NCI-H2029 (cell line): Measurements from ENCODE around the gene ILDR1.

ENCODE experiments used
- DNase-seq: peaks from one replicate; lab custom pipeline; 2025; lab: John Stamatoyannopoulos, UW

The ILDR1 gene

DNA sequence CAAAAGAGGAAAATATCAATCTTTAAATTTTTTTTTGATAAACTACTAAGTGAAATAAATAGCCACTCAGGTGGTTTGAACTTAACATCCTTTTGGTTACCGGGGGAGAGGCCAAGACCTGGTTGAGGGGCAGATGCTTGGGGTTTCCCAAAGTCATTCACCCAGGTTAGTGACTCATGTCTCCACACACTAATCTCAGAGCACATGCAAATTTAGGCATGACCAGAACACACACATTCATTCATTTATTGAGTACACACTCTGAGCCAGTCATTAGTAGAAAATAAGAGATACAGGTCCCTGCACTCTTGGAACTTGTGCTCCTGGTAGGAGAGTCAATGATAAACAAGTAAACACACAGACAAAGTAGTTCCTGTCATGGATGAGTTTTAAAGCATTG lies 7.3 kb downstream of the ILDR1 start:
- DNase-seq: no peak

DNA sequence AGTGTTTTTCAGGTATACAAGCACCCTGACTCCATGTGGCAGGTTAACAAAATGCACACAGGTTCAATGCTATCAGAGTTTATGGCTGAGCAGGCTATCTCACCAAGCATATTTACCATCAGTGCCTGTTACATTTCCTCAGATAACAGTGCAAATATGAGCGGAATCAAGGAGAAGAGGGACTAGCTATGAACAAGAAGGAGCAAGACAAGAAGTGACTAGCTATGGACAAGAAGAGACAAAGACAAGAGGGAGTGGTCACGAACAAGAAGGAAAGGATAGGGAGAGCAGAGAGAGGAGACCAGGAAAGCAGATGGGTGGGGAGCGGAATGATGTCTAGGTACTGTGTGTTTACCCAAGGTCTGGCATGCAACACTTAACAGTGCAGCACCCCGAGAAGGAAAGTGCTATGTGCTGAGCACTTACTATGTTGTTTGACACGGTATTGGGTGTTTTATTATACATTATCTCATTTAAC lies 8.6 kb downstream of the ILDR1 start:
- no peak for DNase-seq

DNA sequence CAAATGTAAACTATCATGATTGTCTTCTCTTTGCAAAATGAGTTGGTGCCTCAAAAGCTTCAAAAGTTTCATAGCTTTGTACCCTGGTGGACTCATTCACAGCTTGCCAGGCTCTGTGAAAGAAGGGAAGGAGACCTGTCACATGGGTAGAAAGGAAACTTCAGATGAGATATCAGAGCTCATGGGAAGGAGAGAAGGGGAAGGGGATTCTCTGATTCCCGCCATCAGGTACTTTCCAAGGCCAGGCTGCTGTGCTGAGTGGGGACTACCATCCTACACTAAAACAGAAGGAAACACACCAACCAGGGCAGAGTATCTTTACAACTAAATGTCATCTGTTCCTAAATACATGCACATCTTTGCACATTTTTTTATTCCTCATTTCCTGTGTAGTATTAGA lies 9.2 kb downstream of the ILDR1 start:
- no peak for DNase-seq

DNA sequence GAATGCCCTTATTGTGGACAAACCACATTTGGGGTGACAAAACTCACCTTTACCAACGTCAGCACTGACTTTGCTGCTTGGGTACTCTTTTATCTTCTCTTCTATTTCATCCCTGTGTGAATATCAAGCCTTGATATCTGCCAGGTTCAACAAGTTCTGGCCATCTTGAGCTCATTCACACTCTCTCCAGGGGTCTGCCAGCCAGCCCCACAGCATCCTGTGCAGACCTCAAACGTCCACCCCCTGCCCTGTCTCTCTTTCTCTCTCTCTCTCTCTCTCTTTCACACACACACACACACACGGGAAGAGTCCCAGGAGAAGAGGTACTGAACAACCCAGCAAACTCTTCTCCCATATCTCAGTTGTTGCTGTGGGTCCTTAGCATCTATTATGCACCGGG lies 10.7 kb downstream of the ILDR1 start:
- DNase-seq: no peak

DNA sequence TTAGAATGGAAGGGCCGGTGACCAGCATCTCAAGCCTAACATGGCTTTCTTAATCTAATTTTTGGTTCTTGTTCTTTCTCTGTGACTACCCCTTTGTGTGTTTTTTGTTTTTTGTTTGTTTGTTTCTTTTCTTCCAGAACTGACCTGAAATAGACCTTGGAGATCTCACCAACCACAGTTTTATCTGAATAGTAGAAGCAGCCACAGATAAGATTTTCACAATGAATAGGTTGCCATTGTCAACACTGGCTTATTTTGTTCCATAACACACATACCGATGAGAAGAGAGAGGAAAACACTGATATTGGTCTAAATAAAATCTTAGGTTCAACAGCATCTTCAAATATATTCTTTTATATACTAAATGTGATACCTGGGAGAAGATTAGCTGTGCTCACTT lies 11.5 kb downstream of the ILDR1 start:
- no peak for DNase-seq

DNA sequence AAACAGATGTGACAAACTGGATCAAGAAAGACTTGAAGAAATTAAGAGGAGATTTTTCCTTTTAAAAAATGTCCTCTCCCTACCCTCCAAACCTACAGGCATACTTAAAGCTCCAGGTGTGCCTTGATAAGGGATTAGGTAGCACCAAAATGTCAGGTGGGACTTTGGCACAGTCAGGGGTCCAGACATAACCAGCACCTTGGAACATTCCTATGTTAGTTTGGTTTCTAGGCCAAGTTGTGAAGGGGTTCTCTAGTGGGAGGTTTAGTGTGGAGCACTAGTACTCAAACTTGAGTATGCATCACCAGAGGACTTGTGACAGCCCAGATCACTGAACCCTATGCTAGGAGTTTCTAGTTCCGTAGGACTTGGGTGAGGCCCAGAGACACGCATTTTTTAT lies 13.9 kb downstream of the ILDR1 start:
- no peak for DNase-seq

DNA sequence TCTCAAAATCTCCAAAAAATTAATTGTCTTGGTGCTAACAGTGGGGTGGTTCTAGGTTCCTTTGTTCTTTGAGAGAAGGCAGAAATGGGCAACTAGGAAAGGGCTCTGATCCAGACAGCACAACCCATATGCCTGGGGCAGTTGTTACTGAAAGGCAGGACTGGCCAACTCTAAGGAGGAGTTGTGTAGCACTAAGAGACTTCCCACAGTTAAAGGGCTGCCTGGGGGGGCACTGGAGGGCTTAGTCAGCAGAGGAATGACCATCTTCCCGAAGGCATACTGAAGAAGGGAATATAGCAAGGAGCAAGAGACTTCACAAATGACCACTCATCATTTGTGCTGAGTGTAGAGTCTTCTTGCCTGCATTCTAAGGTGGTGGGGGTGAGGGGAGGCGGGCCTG lies 15.8 kb downstream of the ILDR1 start:
- no peak for DNase-seq

DNA sequence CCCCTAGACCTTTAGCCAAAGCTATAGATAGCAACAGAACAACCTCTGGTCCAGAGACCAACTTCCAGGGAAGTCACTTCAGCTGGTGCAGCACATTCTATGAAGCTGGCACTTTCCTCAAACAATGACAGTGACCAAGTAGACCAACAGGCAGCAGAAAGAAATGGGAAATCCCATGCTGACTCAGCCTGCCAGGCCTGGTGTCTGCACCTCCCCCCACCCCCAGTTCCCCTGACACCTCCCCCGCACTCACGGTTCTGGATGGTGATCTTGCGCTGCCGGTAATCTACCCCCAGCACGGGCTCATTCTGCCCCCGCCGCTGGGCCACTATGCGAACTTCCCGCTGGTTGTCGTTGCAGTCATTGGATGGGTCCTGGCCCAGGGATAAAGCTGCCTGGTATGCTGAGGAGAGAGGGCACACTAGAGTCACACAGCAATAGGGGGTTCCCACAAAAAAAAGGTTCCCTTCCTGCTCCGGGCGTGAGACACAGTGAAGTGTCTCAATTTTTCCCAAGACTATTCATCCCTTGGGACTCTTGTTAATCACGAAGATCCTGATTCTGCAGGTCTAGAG lies 17.0 kb downstream of the ILDR1 start:
- DNase-seq: no peak

DNA sequence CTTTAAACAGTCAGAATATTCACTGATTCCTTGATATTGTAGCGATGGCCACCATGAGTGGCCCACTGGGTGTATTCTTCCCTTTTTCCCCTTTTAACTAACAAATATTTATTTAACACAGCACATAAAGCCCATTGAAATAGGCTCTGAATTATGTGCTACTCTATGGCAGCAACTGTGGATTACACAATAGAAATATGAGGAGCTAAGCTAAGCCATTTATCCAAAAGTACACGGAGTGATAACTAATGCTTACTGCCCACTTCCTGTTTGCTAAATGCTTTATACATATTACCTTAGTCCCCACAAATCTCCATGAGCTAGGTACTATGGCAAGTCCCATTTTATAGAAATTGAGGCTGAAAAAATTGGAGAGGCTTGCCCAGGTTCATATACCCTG lies 17.9 kb downstream of the ILDR1 start:
- peak; percentile 70 for DNase-seq

DNA sequence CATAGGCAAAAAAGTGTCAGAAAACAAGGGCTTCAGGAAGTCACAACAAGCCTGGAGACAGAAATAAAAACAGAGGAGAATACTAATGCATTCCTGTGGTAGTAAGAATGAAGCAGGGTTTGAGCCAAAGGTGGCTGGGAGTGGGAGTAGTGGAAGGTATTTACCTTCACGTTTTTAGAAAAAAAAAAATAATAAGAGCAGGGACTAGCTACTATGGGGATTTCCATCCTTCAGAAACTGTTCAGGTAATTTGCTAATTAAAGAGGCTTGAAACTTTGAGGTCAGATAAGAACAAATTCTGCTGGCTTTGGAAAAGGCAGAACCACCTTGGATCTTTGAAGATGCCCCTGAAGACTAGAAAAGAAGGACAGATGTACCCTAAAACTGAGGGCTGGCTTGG lies 18.4 kb downstream of the ILDR1 start:
- DNase-seq: no peak

DNA sequence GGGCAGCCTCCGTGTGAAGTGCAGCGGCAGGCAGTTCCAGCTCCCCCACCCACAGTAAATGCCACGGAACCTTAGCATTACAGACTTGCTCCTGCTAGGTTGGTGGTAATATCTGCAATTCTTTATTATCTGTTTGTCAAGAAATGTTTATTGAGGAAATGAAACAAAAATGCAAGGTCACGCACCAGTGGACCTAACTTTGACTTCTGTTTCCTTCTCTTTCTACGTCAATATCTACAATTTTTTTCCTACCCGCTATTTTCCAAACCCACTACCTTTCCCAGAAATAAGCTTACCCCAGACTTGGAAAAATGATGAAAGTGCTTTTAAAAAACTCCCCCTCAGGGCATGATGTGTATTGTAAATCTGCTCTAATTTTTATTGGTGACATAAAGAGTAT lies 18.9 kb downstream of the ILDR1 start:
- no peak for DNase-seq

DNA sequence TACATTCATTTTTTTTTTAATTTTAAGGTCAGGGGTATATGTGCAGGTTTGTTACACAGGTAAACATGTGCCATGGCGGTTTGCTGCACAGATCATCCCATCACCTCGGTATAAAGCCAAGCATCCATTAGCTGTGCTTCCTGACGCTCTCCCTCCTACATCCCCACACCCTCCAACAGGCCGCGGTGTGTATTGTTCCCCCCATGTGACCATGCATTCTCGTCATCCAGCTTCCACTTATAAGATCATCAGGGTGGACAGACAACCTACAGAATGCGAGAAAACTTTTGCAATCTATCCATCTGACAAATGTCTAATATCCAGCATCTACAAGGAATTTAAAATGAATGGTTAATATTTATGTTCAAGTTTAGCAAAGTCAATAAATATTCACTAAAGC lies 19.4 kb downstream of the ILDR1 start:
- no peak for DNase-seq

DNA sequence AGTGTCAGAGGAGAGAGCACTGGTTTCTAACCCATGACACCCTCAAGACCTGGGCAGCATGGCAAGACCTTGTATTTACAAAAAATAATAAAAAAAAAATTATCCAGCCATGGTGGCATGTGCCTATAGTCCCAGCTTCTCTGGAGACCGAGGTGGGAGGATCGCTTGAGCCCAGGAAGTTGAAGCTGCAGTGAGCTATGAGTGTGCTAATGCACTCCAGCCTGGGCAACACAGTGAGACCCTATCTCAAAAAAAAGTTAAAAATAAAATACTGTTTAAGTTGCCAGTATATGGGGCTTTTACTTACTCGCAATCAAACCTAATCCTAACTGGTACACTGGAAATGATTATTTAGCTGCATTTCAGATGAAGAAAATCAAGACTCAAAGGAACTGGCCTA lies 20.2 kb downstream of the ILDR1 start:
- no peak for DNase-seq

DNA sequence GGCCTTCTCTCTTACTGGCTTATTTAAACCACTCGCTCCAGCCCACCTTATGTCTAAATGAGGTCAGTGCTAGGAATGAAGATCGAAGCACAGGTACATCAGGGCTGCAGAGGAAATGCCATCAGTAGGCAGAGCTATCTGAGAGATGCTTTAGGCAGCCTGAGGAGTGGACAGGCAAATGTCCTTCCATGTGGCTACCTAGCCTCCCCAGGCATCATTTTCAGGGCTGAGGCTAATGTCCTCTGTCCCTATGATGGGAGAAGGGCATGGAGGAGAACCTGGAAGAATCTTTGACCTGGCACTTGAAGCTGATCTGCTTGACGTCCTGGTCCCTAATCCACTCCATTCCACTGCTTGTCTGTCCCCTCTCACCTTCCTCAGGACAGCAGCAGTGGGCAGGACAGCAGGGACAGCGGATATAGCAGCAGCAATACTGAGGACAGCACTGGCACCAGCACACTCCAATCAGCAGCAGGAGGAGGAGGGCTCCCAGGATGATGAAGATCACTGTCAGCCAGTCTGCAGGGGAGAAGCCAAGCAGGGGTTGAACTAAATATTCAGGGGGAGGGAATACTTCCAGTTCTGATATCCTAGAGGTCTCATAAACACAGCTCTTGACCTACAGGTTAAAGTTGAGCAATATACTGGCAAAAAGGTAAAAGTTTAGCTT lies 21.0 kb downstream of the ILDR1 start:
- no peak for DNase-seq

DNA sequence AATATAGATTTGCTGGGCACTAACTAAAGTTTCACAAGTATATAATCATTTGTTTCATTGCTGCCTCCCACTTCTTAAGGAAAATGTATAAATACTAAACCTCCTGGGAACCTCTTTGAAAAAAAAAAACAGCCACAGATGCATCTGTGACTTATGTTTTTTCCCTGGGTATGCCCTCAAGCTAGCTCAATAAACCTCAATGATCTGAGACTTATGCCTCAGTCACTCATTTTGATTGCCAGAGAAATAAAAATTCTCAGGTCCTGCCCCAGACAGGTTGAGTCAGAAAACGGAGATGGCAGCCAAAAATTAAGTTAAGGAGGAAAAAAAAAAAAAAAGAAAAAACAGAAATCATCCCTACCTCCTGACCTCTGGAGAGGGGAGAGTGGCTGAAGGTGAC lies 22.1 kb downstream of the ILDR1 start:
- DNase-seq: no peak

DNA sequence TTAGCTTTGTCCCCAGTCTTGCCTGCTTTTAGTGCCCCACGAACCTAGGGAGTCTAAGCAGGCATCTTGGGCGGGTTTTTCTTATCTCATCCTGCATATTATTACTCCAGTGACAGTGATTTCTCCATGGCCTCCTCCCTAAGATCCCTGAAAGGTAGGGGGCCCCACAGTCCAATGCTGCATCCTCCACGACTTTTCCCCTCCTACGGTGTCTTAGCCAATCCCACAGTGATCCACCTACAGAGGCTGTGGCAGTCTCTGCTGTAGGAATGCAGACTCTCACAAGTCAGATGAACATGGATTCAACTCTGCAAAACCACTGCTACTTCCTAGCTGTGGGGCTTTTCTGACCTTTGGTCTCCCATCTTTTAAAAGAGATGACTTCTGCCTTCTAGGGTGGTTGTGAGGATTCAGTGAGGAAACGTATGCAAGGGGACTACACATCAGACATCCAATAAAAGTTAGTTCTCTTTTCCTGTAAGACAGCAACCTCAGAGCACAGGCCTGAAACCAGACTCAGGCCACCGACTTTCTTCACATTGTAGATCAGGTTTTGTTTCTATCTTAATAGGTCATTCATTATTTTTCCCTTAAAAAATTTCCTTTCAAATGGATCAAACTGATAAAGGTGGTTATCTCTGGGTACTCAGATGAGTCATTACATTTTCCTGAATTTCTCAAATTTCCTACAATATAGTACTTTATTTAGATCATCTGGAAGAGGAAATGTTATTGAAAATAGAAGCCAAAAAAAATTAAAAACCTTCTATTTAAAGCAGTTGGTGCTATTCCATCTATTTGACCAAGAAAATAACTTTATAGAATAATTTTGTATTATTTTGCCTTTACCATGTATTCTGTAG lies 23.2 kb downstream of the ILDR1 start:
- DNase-seq: no peak

DNA sequence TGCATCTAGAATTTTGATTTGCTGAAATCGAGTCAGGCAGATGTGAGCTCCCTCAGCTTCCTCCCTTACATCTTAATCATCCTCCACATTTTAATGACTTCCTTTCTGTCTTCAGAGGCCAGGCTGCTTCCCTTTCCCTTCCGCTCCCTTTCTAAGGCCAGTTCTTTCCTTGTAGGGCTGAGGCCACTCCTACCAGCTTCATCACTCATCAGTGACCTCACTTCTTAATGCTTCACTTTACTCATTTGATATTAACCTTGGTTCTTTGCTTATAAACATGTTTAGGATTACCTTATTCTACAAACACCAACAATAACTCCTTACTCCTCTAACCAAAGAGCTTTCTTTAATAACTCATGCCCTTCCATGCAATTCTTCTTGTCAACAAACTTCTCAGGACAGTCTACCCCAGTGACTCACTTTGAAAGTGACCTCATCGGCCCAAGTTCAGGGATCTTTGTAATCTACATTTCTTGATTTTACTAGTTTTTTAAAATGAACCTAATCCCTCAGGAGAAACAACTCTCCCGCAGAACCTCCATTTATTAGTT lies 23.9 kb downstream of the ILDR1 start:
- no peak for DNase-seq

DNA sequence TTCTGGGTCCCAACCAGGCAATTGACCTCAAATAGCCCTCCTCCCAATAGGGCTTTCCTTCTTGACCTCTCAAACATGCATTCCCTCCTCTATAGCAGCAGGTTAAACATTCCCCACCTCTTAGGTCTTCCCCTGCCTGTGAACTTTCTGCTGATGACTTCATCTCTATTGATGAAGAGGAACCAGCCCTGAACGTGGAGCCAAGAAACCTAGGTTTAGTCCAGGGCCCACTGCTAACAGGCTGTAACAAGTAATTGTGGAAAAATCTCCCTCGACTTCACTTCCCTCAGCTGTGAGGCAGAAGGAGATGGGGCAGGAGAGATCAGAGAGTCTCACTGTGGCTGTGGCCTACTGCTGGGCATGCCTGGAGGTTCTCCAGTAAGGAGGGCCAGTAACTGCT lies 24.7 kb downstream of the ILDR1 start:
- no peak for DNase-seq

DNA sequence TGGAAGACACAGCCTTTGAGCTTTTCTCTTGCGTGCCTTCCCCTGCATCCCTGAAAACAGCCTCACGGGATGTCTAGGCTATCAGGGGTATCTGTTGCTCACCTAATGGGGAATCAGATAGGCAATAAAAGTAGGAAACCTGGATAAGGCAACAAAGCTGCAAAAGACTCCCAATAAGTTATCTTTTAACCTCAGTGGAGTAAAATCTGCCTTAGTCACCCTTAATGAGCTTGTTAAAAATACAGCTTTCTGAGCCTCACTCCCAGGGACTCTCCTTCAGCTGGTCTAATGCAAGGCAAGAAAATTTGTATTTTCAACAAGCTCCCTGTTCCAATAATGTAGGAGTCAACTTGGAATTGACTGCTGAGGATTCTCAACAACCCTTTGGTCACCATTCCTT lies 25.6 kb downstream of the ILDR1 start:
- DNase-seq: no peak

DNA sequence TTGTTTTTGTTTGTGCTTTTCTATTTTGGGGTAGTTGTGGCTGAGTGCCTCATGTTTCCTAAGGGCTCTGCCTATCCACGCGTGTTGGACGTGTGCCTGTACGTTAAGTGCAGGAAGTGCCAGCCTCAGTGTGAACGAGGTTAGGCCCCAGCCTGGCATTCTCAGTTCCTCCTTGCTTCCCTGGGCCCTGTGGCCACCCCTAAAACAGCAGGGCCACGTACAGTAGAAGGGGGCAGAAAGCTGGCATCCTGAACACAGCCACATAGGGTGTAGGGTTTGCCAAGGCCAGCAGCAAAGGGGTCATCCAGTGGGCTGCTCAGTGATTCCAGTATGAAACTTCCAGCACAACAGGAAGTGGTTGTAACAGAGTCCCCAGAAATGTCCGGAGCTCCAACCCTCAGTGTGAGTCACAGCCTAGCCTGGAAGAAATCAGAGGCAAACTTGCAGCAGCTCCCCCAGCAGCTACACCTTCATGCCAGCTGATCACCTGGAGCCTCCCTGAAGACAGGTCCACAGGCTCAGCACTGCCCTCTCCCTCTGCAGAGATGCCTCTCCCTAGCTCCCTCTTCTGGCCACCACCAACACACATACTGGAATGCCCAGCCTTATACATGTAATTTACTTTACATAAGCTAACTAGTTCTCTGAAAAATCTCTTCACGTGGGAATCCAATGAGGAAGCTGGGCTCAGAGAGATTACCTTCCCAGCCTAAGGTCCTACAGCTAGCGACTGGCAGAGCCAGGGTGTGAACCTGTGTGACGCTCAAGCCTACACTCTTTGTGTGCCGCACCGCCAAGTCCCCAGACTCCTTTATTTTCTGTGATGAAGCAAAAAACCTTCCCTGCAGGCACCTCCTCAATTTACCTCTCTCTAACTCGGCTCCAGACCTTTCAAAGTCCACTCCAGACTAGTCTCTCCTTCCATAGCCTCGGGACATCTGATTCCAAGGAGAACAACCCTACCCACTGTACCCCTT lies 26.6 kb downstream of the ILDR1 start:
- DNase-seq: peak; percentile 67

DNA sequence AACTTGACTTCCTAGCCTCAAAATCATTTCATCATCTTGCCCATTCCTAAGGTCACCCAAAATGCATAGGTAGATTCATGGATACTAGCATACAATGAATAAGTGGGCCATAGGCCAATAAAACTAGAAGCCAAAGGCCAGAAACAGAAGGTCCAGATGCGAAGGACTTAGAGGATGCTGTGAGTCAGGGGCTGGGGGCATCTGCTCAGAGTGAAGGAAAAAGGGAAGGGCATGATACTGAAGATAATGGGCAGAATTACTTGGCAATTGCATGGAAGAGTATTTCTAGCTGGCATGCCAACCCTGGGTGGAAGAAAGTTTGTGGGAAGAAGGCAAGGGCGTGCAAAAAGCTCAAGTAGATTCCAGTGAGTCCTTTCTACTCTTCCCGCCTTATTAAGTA lies 27.5 kb downstream of the ILDR1 start:
- no peak for DNase-seq
